Fibroblast of mammary gland (primary cell): ENCODE measurements around the gene DHDDS.

ENCODE experiments used
- DNase-seq: peaks from one replicate; pipeline ENCODE4 v3.0.0-alpha.2; 2010; ENCODE audit warnings: low read depth
- H3K4me3 ChIP-seq: 2 replicates; pipeline ENCODE4 v1.5.1; 2011; ENCODE audit warnings: low read depth, mild to moderate bottlenecking, low read length, moderate library complexity; ENCODE audit not compliant: control insufficient read depth
- CTCF ChIP-seq: conservative IDR thresholded peaks from 2 replicates; pipeline ENCODE4 v1.5.1; 2011; ENCODE audit warnings: low read depth, low read length, inconsistent platforms; ENCODE audit not compliant: control insufficient read depth, insufficient read depth

DHDDS gene

GRCh38 chr1:26516987-26517765, 85.1 kb downstream of the DHDDS start:
- H3K4me3 ChIP-seq = no peak overlapping the region
- no peak for DNase-seq
- no peak for TF ChIP-seq CTCF

GRCh38 chr1:26517766-26518049, 85.6 kb downstream of the DHDDS start:
- DNase-seq = no peak
- no peak overlapping the region for H3K4me3 ChIP-seq
- no peak for TF ChIP-seq CTCF

GRCh38 chr1:26518355-26518754, 86.2 kb downstream of the DHDDS start:
- H3K4me3 ChIP-seq = no peak overlapping the region
- TF ChIP-seq CTCF = no peak
- no peak for DNase-seq

GRCh38 chr1:26520339-26520738, 88.2 kb downstream of the DHDDS start:
- DNase-seq = no peak
- no peak overlapping the region for H3K4me3 ChIP-seq
- no peak for TF ChIP-seq CTCF
